T-helper 22 cell (primary cell): Measurements from ENCODE around the gene TTC28.
"Not testable (repeated sequence)": the region's sequence is repeated elsewhere in the genome, so short reads cannot be mapped to it uniquely, and the experiment has no call there.

ENCODE experiments used
- DNase-seq: peaks from one replicate; pipeline ENCODE4 v3.0.0-alpha.2; 2020; ENCODE audit warnings: low read depth

TTC28 gene

GRCh38 chr22:28557184-28557583 lies 122.5 kb downstream of the TTC28 start:
- no peak for DNase-seq

GRCh38 chr22:28553108-28553866 lies 126.4 kb downstream of the TTC28 start:
- DNase-seq, result not testable (repeated sequence)

- no peak for DNase-seq
Observed at GRCh38 chr22:28548406-28548805, 131.2 kb downstream of the TTC28 start.

- DNase-seq, result no peak
Observed at GRCh38 chr22:28547132-28547842, 132.4 kb downstream of the TTC28 start.

GRCh38 chr22:28544431-28544868 lies 135.2 kb downstream of the TTC28 start:
- DNase-seq, result no peak

GRCh38 chr22:28542980-28543621 lies 136.5 kb downstream of the TTC28 start:
- DNase-seq, result no peak

- DNase-seq, result no peak
Observed at GRCh38 chr22:28541137-28541536, 138.5 kb downstream of the TTC28 start.

- no peak for DNase-seq
Observed at GRCh38 chr22:28538922-28539321, 140.7 kb downstream of the TTC28 start.

GRCh38 chr22:28530565-28530964 lies 149.1 kb downstream of the TTC28 start:
- DNase-seq, result not testable (repeated sequence)

GRCh38 chr22:28529144-28529543 lies 150.5 kb downstream of the TTC28 start:
- DNase-seq, result not testable (repeated sequence)

GRCh38 chr22:28521451-28521850 lies 158.2 kb downstream of the TTC28 start:
- DNase-seq, result no peak

GRCh38 chr22:28514321-28514821 lies 165.3 kb downstream of the TTC28 start:
- no peak for DNase-seq

GRCh38 chr22:28512387-28512786 lies 167.3 kb downstream of the TTC28 start:
- DNase-seq, result not testable (repeated sequence)

- DNase-seq, result no peak
Observed at GRCh38 chr22:28507896-28508295, 171.7 kb downstream of the TTC28 start.

- DNase-seq, result no peak
Observed at GRCh38 chr22:28506150-28506535, 173.5 kb downstream of the TTC28 start.

- no peak for DNase-seq
Observed at GRCh38 chr22:28505416-28506149, 174.1 kb downstream of the TTC28 start.

GRCh38 chr22:28500006-28500405 lies 179.6 kb downstream of the TTC28 start:
- DNase-seq, result no peak

- DNase-seq, result no peak
Observed at GRCh38 chr22:28498044-28498443, 181.6 kb downstream of the TTC28 start.

- DNase-seq, result no peak
Observed at GRCh38 chr22:28497188-28497587, 182.5 kb downstream of the TTC28 start.

- not testable (repeated sequence) for DNase-seq
Observed at GRCh38 chr22:28491289-28491688, 188.4 kb downstream of the TTC28 start.

- no peak for DNase-seq
Observed at GRCh38 chr22:28488825-28489224, 190.8 kb downstream of the TTC28 start.

- no peak for DNase-seq
Observed at GRCh38 chr22:28484662-28485061, 195.0 kb downstream of the TTC28 start.
